ENCODE data around the gene CPEB4.

Gene CPEB4

GRCh38 chr5:173988554-173989431, 100.6 kb downstream of the CPEB4 start, which contains the start of gene C5orf47:
Gene C5orf47, plus strand, starts transcription at chr5:173989170. Its CDS starts 94 bp downstream, at chr5:173989264.
- no peak for DNase-seq

- DNase-seq: no peak
These were observed 101.4 kb downstream of the CPEB4 start for GRCh38 chr5:173989432-173990082.

GRCh38 chr5:173997331-173997730, 109.2 kb downstream of the CPEB4 start:
- DNase-seq: no peak

- DNase-seq: no peak
These were observed 110.4 kb downstream of the CPEB4 start for GRCh38 chr5:173998531-173998930.

- no peak for DNase-seq
These were observed 111.9 kb downstream of the CPEB4 start for GRCh38 chr5:174000076-174000475.

GRCh38 chr5:174003795-174004194, 115.6 kb downstream of the CPEB4 start:
- no peak for DNase-seq

- DNase-seq: no peak
These were observed 120.8 kb downstream of the CPEB4 start for GRCh38 chr5:174008922-174009321.

- DNase-seq: no peak
These were observed 122.2 kb downstream of the CPEB4 start for GRCh38 chr5:174010365-174010764.

GRCh38 chr5:174011441-174011840, 123.3 kb downstream of the CPEB4 start:
- DNase-seq: no peak
